Measurements from ENCODE around the gene MSX2.
A peak's percentile ranks its signal among the peaks of the same experiment; 100 is the strongest.

MSX2 gene

GRCh38 chr5:174727794-174728680, 3.7 kb downstream of the MSX2 start:
- no peaks in the 10 kb centered on the region for H3K9me3 ChIP-seq (ENCODE audit: control insufficient read depth, low read length)

GRCh38 chr5:174729075-174729680, 4.8 kb downstream of the MSX2 start:
- Histone ChIP-seq H3K4me1 (ENCODE audit: control insufficient read depth, insufficient read depth, low read depth, low read length) (peaks cover 12% of the 10 kb centered on the region), H3K9ac (ENCODE audit: low read length) (no peak overlapping the region), H3K23ac (ENCODE audit: low read length in 2 of 2) (no peak overlapping the region), H3K4me3 (ENCODE audit: insufficient read depth in 1 of 2, low read depth in 1 of 2, low read length in 2 of 2) (no peak overlapping the region), H2BK5ac (ENCODE audit: low read depth, low read length, poor library complexity, severe bottlenecking) (no peak overlapping the region), H3K9me3 (ENCODE audit: control insufficient read depth, low read length) (no peaks in the 10 kb centered on the region), H3K79me1 (replicated peaks; ENCODE audit: low read length, poor library complexity, severe bottlenecking) (no peaks in the 10 kb centered on the region), H4K91ac (ENCODE audit: low read length) (no peak overlapping the region), H3K27me3 (ENCODE audit: control insufficient read depth in 1 of 2, insufficient read depth in 1 of 2, low read length in 2 of 2) (peaks cover 52 to 68% of the 10 kb centered on the region in 2 experiments), H3K4ac (ENCODE audit: low read depth in 1 of 2, low read length in 2 of 2) (no peak overlapping the region), H3K27ac (ENCODE audit: low read length, poor library complexity, severe bottlenecking) (no peak overlapping the region), H2BK12ac (ENCODE audit: low read length in 2 of 2) (no peak overlapping the region), H2BK120ac (ENCODE audit: low read depth, low read length) (no peak overlapping the region), H3K4me2 (ENCODE audit: low read length, poor library complexity, severe bottlenecking) (no peak overlapping the region), H2BK15ac (ENCODE audit: low read depth, poor library complexity, severe bottlenecking) (no peak overlapping the region), H4K8ac (ENCODE audit: low read length) (no peak overlapping the region), H3K14ac (ENCODE audit: low read length in 2 of 2) (no peak overlapping the region), H3K18ac (ENCODE audit: low read depth in 1 of 2, low read length in 2 of 2) (no peak overlapping the region), H3K36me3 (ENCODE audit: control insufficient read depth in 1 of 2, insufficient read depth in 2 of 2, low read depth in 1 of 2, low read length in 2 of 2) (peaks cover 0 to 11% of the 10 kb centered on the region in 2 experiments), H2AFZ (ENCODE audit: low read depth, low read length) (no peak overlapping the region), H2AK5ac (ENCODE audit: low read length, severe bottlenecking) (no peak overlapping the region)
- 90% methylated on average over 17 of the region's 18 CpGs for WGBS
- DNase-seq, result no peak

More at GRCh38 chr5:174727794-174728680, 3.7 kb downstream of the MSX2 start:
- Histone ChIP-seq H3K4ac (ENCODE audit: low read depth in 1 of 2, low read length in 2 of 2) (no peak overlapping the region), H3K9ac (ENCODE audit: low read length) (no peak overlapping the region), H3K4me3 (ENCODE audit: insufficient read depth in 1 of 2, low read depth in 1 of 2, low read length in 2 of 2) (no peak overlapping the region), H2AK5ac (ENCODE audit: low read length, severe bottlenecking) (no peak overlapping the region), H2BK120ac (ENCODE audit: low read depth, low read length) (no peak overlapping the region), H4K8ac (ENCODE audit: low read length) (no peak overlapping the region), H3K36me3 (ENCODE audit: control insufficient read depth in 1 of 2, insufficient read depth in 2 of 2, low read depth in 1 of 2, low read length in 2 of 2) (peaks cover 0 to 11% of the 10 kb centered on the region in 2 experiments), H4K91ac (ENCODE audit: low read length) (no peak overlapping the region), H2BK12ac (ENCODE audit: low read length in 2 of 2) (no peak overlapping the region), H3K14ac (ENCODE audit: low read length in 2 of 2) (no peak overlapping the region), H2AFZ (ENCODE audit: low read depth, low read length) (no peak overlapping the region), H3K4me1 (ENCODE audit: control insufficient read depth, insufficient read depth, low read depth, low read length) (peaks cover 12% of the 10 kb centered on the region), H3K4me2 (ENCODE audit: low read length, poor library complexity, severe bottlenecking) (no peak overlapping the region), H2BK15ac (ENCODE audit: low read depth, poor library complexity, severe bottlenecking) (no peak overlapping the region), H3K27ac (ENCODE audit: low read length, poor library complexity, severe bottlenecking) (no peak overlapping the region), H3K18ac (ENCODE audit: low read depth in 1 of 2, low read length in 2 of 2) (no peak overlapping the region), H3K23ac (ENCODE audit: low read length in 2 of 2) (no peak overlapping the region), H3K79me1 (replicated peaks; ENCODE audit: low read length, poor library complexity, severe bottlenecking) (no peaks in the 10 kb centered on the region), H3K27me3 (ENCODE audit: control insufficient read depth in 1 of 2, insufficient read depth in 1 of 2, low read length in 2 of 2) (peaks cover 52 to 68% of the 10 kb centered on the region in 2 experiments), H2BK5ac (ENCODE audit: low read depth, low read length, poor library complexity, severe bottlenecking) (no peak overlapping the region)
- no peak for DNase-seq
- WGBS, result 82% methylated on average over 10 of the region's 11 CpGs

- no peaks in the 10 kb centered on the region for H3K9me3 ChIP-seq (ENCODE audit: control insufficient read depth, low read length)
Observed at GRCh38 chr5:174731214-174732035, 7.0 kb downstream of the MSX2 start.

More at GRCh38 chr5:174731214-174732035, 7.0 kb downstream of the MSX2 start:
- Histone ChIP-seq H3K4me2 (ENCODE audit: low read length, poor library complexity, severe bottlenecking) (no peak overlapping the region), H2BK12ac (ENCODE audit: low read length in 2 of 2) (no peak overlapping the region), H3K79me1 (replicated peaks; ENCODE audit: low read length, poor library complexity, severe bottlenecking) (no peaks in the 10 kb centered on the region), H3K27ac (ENCODE audit: low read length, poor library complexity, severe bottlenecking) (no peak overlapping the region), H3K4me1 (ENCODE audit: control insufficient read depth, insufficient read depth, low read depth, low read length) (no peaks in the 10 kb centered on the region), H3K4me3 (ENCODE audit: insufficient read depth in 1 of 2, low read depth in 1 of 2, low read length in 2 of 2) (peak overlapping the region in 1 of 2 experiments; percentile 18), H4K91ac (ENCODE audit: low read length) (no peak overlapping the region), H2BK5ac (ENCODE audit: low read depth, low read length, poor library complexity, severe bottlenecking) (no peak overlapping the region), H3K9ac (ENCODE audit: low read length) (no peak overlapping the region), H2BK15ac (ENCODE audit: low read depth, poor library complexity, severe bottlenecking) (no peak overlapping the region), H2AFZ (ENCODE audit: low read depth, low read length) (no peak overlapping the region), H2BK120ac (ENCODE audit: low read depth, low read length) (no peak overlapping the region), H3K18ac (ENCODE audit: low read depth in 1 of 2, low read length in 2 of 2) (no peak overlapping the region), H3K27me3 (ENCODE audit: control insufficient read depth in 1 of 2, insufficient read depth in 1 of 2, low read length in 2 of 2) (peaks cover 55 to 69% of the 10 kb centered on the region in 2 experiments), H3K14ac (ENCODE audit: low read length in 2 of 2) (no peak overlapping the region), H3K23ac (ENCODE audit: low read length in 2 of 2) (no peak overlapping the region), H3K36me3 (ENCODE audit: control insufficient read depth in 1 of 2, insufficient read depth in 2 of 2, low read depth in 1 of 2, low read length in 2 of 2) (peaks cover 0 to 11% of the 10 kb centered on the region in 2 experiments), H4K8ac (ENCODE audit: low read length) (no peak overlapping the region), H3K4ac (ENCODE audit: low read depth in 1 of 2, low read length in 2 of 2) (no peak overlapping the region), H2AK5ac (ENCODE audit: low read length, severe bottlenecking) (no peak overlapping the region)
- no peak for DNase-seq
- WGBS, result 13% methylated on average over 41 of the region's 45 CpGs

All from mesenchymal stem cell (in vitro differentiated cells and primary cell).